ENCODE data around the gene PRPF39.
"Not testable (repeated sequence)": the region's sequence is repeated elsewhere in the genome, so short reads cannot be mapped to it uniquely, and the experiment has no call there.

Gene PRPF39, protein sequence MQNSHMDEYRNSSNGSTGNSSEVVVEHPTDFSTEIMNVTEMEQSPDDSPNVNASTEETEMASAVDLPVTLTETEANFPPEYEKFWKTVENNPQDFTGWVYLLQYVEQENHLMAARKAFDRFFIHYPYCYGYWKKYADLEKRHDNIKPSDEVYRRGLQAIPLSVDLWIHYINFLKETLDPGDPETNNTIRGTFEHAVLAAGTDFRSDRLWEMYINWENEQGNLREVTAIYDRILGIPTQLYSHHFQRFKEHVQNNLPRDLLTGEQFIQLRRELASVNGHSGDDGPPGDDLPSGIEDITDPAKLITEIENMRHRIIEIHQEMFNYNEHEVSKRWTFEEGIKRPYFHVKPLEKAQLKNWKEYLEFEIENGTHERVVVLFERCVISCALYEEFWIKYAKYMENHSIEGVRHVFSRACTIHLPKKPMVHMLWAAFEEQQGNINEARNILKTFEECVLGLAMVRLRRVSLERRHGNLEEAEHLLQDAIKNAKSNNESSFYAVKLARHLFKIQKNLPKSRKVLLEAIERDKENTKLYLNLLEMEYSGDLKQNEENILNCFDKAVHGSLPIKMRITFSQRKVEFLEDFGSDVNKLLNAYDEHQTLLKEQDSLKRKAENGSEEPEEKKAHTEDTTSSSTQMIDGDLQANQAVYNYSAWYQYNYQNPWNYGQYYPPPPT

DNA sequence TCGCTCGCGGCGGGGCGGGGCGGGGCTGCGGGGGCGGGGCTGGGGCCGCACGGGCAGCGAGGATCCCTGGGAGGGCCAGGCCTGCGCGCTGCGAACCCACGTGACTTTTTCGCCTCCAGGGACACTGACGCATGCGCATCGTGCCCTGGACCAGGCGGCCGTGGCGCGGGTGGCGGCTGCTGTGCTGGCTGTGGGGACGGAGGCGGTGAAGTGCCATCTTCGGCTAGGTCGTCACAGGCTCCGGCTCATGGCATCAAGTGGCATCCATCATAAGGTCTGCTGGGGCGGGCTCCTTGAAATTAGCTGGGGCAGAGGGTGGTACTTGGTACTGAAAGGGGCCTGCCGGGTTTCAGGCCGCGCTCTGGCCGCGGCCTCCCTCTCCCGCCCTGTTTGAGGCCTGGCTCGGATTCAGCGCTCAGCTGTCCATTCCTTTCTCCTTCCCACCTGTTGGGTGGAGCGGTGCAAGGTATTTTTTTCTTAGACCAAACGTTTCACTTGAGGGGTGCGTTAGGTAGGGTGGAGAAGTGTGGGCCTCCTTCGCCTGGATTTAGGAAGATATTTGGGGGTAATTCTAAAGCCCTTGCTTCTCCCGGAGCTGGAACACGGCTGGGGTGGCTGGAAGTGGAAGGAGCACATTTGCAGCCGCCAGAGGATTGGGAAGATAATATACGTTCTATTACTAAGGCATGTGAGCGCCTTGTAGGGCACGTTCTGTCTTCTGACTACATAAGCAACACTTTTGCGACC lies at the start of gene PRPF39:
Gene PRPF39, plus strand, starts transcription at position 141 of the 747 bp plus-strand sequence. CDS start 11,124 bp downstream, outside the sequence.
- peak; percentile 95 for DNase-seq (ENCODE audit: low spot score)

DNA sequence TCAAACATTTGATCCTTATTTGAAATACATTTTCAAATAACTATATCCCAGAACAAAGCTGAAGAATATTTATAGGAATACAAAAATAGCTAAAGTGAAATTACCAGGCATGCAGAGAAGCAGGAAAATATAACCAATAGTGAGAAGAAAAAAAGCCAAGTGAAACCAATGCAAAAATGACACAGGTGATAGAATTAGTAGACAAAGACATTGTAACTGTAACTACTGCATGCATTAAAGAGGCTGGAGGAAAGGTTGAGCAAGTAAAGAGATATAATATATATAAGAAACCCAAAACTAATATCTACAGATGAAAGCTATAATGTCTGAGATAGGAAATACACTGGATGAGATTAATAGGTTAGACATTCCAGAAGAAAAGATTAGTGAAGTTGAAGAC lies 49.2 kb upstream of the PRPF39 start:
- no peak for DNase-seq (ENCODE audit: low spot score)

DNA sequence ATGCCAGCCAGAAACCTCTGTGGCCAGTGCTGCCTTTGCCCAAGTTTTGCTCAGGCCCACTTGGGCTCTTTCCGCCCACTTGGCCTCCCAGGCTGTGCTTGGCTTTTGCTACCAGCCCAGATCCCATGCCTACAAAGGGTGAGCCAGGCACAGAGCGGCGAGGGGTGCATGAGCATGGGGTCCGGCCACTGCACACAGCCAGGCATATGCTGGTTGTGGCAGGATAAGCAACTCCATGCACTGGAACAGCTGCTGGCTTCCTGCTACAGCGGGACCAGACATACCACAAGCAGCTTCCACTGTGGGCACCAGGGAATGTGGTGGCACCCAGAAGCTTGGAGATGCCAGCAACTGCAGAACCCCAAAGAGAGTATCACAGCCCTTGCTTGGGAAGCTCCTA lies 45.7 kb upstream of the PRPF39 start:
- no peak for DNase-seq (ENCODE audit: low spot score)

DNA sequence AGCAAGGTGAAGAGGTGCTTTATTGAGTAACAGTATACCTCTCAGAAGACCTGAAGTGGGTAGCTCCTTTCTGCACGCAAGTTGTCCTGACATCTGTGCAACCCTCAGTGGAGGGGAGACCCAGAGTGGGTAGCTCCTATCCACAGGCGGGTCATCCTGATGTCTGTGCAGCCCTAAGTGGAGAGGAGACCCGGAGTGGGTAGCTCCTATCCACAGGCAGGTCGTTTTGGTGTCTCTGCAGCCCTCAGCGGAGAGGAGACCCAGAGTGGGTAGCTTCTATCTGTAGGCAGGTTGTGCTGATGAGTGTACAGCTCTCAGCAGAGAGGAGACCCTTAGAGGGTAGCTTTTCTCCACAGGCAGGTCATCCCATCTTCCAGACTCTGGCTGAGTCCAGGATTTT lies 45.1 kb upstream of the PRPF39 start:
- DNase-seq (ENCODE audit: low spot score) = no peak

DNA sequence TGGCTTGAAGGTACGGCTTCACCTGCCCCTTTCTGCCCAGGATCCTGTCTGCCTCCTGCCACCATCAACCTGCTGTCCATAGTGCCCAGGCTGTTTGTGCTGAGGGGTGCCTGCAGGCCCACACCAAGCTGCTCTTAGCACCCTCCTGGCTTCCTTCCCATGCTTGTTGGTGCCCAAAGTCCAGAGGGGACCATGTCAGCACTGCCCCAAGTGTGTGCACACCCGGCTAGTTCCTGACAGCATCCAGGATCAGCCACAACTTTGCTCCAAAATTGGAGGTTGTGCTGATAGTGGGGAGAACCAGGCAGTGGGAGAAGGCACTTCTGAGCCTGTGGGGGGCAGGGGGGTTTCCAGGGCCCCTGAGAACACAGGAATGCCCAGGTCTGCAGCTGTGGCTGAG lies 44.5 kb upstream of the PRPF39 start:
- no peak for DNase-seq (ENCODE audit: low spot score)

DNA sequence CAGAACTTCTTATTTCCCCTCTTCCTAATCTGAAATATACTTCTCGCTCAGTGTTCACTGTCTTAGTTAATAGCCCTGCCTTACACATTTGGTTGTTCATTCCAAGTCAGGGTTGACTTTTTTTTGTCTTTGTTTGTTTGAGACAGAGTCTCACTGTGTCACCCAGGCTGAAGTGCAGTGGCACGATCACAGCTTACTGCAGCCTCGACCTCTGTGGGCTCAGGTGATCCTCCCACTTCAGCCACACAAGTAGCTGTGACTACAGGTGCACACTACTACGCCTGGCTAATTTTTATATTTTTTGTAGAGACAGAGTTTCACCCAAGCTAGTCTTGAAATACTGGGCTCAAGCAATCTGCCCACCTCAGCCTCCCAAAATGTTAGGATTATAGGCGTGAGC lies 42.3 kb upstream of the PRPF39 start:
- DNase-seq (ENCODE audit: low spot score) = no peak

DNA sequence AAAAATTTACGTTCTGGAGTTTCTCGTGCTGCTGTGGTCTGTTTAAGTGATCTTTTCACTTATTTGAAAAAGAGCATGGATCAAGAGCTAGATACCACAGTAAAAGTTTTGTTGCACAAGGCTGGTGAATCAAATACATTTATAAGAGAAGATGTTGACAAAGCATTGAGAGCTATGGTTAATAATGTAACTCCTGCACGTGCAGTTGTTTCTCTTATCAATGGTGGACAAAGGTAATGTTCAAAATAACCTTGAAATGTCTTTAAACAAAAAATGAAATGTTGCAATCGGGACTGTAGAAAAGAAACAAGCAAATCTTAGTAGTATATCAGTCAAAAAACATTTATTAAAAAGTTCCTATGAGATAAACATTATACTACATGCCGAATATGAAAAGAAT lies 39.3 kb upstream of the PRPF39 start:
- no peak for DNase-seq (ENCODE audit: low spot score)

DNA sequence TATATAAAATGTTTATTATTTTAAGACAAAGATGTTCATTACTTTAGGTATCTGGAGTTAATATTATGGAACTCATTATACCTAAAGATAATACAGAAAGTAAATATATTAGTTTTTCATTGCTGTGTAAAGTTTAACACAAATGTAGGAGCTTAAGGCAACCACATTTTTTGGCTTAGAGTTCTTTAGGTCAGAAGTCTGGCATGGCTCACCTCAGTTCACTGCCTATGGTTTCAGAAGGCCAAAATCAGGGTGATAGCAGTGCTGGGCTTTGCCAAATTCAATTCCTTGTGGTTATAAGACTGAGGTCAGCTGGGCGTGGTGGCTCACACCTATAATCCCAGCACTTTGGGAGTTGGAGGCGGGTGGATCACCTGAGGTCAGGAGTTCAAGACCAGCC lies 35.5 kb upstream of the PRPF39 start:
- no peak for DNase-seq (ENCODE audit: low spot score)

DNA sequence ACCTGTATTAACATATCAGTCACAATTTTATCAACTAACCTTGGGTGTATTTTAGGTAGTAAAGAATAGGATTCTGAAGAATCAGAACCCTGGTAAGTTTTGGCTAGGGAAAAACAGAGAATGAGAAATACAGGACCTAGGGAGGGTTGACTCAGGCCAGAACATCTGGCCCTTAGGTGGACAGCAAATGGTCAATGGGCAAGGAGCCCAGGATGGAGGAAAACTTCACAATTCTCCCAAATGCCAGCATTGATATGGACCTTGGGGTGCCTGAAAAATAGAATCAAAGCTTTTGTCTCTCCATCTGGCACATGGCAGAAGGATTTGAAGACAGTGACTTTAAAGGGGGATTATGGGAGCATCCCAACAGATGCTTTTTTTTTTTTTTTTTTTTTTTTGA lies 32.7 kb upstream of the PRPF39 start:
- no peak for DNase-seq (ENCODE audit: low spot score)

DNA sequence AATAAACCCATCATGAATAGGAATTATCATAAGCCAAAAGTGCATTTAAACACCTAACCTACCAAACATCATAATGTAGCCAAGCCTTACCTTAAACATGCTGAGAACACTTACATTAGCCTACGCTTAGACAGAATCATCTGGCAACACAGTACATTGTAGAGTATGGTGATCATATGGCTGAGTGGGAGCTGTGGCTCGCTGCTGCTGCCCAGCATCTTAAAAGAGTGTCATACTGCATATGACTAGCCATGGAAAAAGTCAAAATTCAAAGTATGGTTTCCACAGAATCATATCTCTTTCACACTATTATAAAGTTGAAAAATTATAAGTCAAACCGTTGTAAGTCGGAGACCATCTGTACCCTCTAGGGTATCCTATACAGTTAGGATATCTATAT lies 32.0 kb upstream of the PRPF39 start:
- no peak for DNase-seq (ENCODE audit: low spot score)

DNA sequence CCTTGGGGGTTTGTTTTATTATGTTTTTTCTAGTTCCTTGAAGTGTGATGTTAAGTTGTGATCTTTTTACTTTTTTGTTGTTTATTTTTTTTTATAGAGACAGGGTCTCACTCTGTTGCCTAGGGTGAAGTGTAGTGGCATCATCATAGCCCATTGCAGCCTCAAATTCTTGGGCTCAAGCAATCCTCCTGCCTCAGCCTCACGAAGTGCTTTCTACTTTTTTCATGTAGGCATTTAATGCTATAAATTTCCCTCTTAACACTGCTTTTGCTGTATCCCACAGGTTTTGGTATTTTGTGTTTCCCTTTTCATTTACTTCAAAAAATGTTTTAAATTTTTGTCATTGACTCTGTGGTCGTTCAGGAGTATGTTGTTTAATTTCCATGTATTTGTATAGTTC lies 26.6 kb upstream of the PRPF39 start:
- DNase-seq (ENCODE audit: low spot score) = no peak

DNA sequence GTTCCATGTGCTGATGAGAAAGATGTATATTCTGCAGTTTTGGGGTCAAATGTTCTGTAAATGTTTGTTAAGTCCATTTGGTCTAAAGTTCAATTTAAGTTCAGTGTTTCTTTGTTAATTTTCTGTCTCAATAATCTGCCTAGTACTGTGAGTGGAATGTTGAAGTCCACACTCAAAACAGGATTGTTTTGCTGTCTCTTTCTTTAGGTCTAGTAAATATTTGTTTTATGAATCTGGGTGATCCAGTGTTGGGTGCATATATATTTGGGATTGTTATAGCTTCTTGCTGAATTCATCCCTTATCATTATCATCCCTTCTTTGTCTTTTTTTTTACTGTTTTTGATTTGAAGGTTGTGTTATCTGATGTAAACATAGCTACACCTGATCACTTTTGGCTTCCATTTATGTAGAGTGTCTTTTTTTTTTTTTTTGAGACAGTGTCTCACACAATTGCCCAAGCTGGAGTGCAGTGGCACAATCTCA lies 26.0 kb upstream of the PRPF39 start:
- DNase-seq (ENCODE audit: low spot score) = no peak

DNA sequence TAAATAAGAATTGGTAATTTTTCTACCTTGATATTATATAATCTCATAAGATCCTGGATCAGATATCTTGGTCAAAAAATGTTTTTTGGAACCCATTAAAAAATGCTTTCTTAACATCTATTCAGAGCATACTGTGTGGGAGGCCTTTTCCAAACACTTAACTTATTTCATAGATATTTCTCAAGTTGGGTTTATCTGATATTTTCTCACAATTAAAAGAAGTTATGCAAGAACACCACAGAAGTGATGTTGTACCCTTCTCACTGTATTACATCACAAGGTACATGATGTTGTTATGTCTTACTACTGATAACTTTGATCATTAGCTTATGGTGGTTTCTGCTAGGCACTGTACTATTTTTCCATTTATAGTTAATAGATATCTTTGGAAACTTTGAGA lies 23.4 kb upstream of the PRPF39 start:
- DNase-seq (ENCODE audit: low spot score) = no peak

DNA sequence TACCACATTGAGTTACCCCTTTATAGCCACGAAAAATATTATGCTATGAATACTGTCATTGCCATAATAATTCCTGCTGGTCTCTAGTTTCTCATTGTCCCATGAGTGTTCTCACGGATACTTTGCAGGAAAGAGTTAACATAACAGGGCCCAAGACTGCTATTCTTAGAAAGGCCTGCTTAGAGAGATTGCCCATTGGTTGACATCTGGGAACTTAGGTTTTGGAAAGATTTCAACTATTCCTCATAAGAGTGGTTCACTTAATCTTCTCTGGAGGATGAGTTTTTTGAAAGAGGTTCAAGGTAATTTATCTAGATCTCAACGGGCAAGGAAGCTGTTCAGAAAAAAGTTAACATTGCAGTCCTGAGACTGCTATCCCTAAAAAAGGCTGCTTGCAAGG lies 18.4 kb upstream of the PRPF39 start:
- DNase-seq (ENCODE audit: low spot score) = no peak

DNA sequence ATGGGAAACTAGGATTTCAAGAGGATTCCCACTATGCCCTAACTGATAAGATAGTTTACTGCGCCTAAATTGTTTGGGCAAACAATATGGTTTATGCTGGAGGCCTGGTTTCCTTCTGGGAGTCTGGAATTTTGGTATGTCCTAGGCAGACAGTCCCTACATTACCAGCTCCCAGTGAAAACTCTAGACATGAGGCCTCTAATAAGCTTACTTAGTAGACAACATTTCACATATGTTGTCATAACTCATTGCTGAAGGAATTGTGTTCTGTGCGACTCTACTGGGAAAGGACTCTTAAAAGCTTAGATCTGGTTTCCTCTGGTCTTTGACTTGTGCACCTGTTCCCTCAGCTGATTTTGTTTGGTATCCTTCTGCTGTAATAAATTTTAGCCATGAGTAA lies 18.0 kb upstream of the PRPF39 start:
- no peak for DNase-seq (ENCODE audit: low spot score)

DNA sequence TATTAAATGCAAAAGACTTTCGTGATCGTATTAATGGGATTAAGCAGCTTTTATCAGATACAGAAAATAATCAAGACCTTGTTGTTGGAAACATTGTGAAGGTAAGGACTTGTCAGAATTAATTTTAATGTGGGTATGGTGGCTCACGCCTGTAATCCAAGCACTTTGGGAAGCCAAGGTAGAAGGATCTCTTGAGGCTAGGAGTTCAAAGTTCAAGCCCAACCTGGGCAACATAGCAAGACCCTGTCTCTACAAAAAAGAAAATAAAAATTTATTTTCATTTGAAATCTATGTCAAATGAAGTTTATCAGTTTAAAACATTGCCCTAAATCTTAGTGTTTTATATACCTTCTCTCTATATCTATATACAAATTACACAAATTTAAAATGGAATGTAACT lies 17.2 kb upstream of the PRPF39 start:
- DNase-seq (ENCODE audit: low spot score) = no peak

DNA sequence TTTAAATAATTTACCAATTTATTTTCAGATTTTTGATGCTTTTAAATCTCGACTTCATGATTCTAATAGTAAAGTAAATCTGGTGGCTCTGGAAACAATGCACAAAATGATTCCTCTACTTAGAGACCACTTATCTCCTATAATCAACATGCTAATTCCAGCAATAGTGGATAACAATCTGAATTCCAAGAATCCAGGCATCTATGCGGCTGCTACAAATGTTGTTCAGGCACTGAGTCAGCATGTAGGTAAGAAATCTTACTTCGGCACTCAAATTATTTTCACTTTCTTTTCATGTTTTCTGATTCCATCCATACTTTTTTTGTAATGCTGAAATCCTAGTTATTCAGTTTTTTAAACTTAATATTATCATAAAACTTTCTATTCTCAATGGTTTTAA lies 15.5 kb upstream of the PRPF39 start:
- DNase-seq (ENCODE audit: low spot score) = no peak

DNA sequence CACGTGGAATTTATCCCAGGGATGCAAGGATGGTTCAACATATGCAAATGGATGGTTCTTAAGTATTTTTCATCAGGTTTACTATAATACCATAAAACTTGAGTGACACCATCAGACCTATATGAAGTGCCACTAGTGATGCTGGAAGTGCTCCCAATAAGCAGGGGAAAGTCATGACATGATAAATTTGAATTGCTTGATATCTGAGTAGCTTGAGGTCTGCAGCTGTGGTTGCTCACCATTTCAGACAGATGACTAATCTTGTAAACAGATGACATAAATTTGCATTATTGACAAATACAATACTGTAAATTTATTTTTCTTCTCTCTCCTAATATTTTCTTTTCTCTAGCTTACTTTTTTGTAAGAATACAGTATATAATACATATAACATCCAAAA lies 13.7 kb upstream of the PRPF39 start:
- no peak for DNase-seq (ENCODE audit: low spot score)

DNA sequence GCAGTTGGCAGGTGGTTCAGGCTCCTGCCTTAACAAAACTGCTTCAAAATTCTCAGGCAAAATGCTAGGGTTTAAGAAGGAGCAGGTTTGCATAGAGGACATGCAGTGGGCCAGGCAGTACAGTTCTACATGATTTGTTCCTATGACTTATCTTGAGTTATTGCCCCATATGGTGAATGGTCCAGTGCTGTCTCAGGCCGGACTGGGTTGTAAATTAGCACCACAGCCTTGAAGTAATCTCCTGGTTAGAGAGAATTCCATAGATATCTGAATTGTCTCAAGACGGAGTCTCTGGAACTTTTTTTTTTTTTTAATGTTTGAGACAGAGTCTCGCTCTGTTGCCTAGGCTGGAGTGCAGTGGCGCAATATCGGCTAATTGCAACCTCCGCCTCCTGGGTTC lies 11.8 kb upstream of the PRPF39 start:
- no peak for DNase-seq (ENCODE audit: low spot score)

DNA sequence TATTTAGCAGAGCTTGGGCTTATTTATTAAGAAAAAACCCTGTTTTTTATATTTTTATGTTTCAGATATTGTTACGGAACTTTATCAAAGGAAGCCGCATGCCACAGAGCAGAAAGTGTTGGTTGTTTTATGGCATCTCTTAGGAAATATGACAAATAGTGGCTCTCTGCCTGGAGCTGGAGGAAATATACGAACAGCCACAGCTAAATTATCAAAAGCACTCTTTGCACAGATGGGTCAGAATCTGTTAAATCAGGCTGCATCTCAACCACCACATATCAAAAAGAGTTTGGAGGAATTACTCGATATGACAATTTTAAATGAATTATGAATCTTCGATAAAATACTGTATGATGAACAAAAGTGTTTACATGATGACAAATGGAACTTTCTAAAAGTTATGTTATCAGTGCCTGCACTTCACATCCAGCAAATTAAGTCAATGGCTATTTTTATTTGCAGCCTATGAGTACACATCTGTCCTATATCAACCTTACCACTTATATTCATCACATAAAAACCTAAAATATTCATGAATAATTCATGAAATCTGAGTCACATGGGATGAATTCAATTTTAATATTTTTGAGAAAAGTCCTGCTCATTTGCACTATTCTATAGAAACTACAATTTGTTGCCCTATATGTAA lies 10.6 kb upstream of the PRPF39 start:
- no peak for DNase-seq (ENCODE audit: low spot score)

DNA sequence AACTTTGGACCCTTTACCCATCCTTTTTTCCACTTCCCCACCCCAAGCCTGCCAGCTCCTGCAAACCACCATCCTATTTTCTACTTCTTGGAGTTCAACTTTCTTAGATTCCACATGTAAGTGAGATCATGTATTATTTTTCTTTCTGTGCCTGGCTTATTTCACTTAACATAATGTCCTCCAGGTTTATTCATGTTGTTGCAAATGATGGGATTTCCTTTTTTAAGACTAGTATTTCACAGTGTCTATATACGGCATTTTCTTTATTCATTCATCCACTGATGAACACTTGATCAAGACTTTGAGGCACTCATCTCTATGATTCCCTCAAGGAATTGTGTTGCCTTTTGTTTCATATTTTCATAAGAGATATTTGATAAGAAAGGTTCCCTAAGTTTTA lies 5.6 kb upstream of the PRPF39 start:
- no peak for DNase-seq (ENCODE audit: low spot score)

DNA sequence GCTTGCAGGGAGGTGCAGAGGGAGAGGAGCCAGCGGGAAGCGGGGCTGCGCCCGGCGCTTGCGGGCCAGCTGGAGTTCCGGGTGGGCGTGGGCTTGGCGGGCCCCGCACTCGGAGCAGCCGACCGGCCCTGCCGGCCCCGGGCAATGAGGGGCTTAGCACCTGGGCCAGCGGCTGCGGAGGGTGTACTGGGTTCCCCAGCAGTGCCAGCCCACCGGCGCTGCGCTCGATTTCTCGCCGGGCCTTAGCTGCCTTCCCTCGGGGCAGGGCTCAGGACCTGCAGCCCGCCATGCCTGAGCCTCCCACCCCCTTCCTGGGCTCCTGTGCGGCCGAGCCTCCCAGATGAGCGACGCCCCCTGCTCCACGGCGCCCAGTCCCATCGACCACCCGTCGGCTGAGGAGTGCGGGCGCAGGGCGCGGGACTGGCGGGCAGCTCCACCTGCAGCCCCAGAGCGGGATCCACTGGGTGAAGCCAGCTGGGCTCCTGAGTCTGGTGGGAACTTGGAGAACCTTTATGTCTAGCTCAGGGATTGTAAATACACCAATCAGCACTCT lies 3.4 kb upstream of the PRPF39 start:
- not testable (repeated sequence) for DNase-seq (ENCODE audit: low spot score)
